ENCODE results near the gene TNFRSF13B.
A peak's percentile ranks its signal among the peaks of the same experiment; 100 is the strongest.

The TNFRSF13B gene

DNA sequence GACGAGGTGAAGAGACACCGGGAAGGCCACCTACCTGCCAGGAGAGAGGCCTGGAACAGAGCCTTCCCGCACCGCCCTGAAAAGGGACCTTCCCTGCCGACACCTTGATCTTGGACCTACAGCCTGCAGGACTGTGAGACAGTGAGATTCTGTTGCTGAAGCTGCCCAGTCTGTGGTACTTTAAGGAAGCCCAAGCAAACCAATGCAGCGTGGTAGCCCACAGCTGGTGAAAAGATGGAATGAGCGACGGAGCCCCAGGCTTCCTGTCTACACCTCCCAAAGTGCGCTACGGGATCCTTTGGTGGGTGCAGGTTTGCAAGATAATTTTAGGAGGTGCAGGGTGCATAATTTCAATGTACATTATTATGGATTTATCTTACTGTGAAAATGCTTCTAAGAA, 33.9 kb downstream of the TNFRSF13B start:
- peak; percentile 32 for DNase-seq (ENCODE audit: low spot score)

DNA sequence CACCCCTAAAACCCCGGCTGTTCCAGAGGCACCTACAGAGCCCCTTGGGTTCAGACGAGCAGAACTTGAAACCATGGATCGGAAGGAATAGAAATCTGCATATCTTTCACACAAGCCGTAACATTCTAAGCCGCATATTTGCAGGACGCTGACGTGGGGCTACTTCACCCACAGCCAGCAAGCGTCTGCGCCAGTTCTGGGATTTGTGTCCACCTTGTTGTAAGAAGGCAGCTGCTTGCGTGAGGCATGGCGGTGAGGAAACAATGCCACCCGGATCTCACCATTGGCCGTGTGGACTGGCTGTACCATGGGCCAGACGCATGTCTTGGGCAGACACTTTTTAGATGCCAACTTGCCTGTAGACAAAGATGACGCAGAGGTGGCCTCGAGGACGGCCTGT, 34.5 kb downstream of the TNFRSF13B start:
- DNase-seq (ENCODE audit: low spot score), result peak; percentile 37

DNA sequence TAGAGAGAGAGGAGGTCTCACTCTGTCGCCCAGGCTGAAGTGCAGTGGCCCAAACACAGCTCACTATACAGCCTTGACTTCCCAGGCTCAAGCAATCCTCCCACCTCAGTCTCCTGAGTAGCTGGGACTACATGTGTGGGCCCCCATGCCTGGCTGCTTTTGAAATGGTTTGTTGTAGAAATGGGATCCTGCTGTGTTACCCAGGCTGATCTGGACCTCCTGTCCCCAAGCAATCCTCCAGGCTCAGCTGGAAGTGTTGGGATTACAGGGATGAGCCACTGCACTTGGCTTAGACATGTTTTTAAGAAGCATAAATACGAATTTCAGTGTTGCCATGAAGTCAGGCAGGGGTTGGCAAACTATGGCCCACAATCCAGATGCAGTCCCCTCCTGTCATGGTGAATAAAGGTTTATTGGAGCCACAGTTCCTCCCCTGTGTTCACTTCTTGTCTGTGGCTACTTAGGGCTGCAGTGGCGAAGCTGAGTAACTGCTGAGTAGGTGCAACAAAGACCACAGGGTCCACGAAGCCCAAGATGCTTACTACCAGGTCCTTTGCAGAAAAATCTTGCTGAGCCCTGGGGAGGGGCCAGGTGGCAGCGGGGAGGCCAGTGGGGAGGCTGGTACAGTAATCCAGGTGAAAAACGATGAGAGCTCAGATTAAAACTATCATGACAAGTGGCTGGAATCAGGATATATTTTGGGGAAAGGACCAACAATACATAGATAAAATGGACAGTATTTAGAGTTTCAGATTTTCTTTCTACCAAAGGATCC, 35.2 kb downstream of the TNFRSF13B start:
- peak; percentile 41 for DNase-seq (ENCODE audit: low spot score)

DNA sequence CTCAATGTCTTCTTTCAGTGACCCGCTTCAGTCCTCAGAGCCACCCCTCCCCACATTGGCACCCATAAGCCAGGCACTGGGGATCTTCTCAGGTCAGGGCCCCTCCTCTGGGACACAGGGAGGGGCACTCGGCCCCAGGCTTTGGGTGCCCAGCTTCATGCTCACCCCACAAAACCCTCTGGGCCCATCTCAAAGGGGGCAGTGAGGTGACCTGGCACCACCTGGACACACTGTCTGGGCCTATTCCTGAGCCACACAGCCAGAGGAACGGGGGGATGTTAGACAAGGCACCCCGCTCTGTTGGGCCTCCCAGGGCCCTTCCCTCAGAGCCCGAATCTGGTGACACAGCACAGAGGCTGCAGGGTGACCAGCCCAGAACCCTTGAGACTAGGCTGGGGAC, 36.1 kb downstream of the TNFRSF13B start:
- DNase-seq (ENCODE audit: low spot score), result peak; percentile 39

DNA sequence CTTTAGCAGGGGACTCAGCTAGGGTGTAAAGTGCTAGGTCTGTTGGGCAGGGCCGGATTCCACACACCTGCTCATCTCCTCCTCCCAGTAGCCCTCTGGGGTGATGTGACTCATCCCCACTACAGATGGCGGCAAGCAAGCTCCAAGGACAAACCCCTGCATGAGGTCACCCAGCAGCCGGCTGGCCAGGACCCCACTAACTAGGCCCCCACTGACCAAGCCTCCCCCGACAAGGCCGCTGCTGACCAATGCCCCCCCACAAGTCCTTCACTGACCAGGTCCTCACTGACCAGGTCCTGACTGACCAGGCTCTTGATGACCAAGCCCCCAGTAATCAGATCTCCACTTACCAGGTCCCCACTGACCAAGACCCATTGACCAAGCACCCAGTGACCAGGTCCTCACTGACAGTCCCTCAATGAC, 36.7 kb downstream of the TNFRSF13B start:
- no peak for DNase-seq (ENCODE audit: low spot score)

DNA sequence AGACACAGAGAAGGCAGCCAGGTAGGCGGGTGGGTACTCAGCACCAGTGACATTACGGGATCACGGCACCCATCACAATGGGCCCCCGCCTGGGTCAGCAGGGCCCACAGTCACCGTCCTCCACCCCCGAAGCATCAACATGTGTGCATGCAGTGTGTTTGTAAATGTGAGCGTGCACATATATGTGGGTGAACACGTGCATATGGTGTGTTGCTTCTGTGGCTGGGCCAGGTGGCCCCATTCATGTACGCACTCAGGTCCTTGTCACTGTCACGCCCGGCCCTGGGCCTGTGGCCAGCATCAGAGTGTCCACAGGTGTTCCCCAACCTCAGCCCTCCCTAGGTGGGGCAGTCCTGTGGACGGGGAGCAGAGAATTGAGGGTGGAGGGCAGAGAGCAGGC, 37.1 kb downstream of the TNFRSF13B start:
- DNase-seq (ENCODE audit: low spot score), result no peak

DNA sequence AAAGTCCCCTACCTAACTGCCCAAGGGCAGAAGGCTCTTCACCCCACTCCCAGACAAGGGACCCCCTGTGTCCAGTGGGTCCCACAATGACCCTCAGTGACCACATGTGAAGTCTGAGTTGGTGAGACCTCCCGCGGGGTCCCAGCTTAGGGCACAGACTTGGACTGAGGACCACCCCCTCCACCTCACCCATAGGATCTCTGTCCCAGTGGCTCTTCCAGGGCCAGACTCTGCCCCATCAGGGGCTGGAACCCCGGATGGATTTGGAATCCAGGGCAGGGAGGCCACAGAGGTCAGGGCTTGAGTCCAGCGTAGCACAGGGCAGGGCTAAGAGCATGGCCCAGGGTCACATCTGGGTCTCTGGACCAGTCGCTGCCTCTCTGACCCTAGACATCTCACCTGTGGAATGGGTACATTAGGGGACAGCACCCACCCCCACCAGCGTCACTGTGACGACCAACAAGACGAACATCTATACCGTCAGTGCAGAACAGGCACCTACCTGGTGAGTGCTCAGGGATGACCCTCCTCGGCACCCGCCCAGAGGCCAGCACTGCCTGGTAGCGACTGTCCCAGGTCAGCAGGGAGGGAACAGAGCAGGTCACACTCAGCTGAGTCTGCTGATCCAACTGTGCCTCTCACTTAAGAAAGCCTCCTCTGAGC, 37.7 kb downstream of the TNFRSF13B start:
- no peak for DNase-seq (ENCODE audit: low spot score)

DNA sequence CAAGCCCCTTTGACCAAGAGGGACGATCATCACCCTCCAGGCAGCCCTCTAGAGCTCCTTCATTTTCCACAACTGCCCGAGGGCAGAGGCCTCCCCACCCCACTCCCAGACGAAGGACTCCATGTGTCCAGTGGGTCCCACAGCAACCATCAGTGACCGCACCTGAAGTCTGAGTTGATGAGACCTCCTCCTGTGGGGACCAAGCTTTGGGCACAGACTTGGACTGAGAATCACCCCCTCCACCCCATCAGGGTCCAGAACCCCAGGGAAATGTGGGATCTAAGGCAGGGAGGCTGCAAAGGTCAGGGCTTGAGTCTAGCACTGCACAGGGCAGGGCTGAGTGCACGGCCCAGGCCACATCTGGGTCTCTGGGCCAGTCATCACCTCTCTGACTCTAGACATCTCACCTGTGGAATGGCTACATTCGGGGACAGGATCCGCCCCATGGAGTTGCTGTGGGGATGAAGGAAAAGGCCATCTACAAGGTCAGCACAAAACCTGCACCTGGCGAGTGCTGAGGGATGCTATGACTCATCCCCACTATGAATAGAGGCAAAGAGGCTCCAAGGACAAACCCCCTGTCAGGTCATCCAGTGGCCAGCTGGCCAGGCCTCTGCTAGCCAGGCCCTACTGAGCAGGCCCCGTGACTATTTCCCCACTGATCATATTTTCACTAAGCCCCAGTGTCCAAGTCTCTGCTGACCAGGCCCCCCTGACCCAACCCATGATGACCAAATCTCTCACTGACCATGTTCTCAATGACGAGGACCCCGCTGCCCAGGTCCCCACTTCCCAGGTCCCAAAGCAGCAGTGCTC, 38.4 kb downstream of the TNFRSF13B start:
- no peak for DNase-seq (ENCODE audit: low spot score)

DNA sequence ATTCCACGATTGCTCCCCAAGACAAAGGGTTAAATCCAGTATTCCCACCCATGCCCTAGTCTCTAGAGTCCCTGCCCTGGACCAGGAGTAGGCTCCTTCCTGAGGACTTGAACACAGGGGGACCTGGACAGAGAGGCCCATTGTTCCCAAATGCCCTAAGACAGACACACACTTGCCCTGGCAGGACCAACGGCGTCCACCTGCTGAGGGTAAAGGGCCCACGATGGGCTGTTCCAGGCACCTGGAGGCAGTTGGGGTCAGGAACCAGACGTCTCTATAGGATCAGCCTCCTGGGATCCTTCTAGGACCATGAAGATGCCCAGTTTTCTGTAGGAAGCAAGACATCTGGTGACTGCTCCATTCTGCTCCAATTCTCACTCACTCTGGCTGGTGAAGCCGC, 39.3 kb downstream of the TNFRSF13B start:
- no peak for DNase-seq (ENCODE audit: low spot score)

DNA sequence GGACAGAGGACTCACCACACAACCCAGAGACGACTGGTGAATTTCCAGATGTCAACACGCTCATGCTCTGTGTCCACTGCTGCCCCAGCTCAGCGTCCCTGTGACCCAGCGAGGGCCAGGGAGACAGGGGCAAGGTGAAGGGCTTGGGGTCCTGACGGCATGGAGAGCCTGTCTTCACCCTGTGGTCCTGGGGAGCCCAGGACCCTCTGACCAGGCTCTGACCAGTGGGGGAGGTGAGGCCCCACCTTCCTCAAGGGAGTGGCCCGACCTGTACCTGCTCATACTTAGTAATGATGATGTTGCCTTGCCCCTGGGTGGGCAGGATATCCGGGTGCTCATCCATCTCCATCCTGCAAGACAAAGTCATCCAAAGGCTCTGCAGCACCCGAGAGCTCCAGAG, 39.8 kb downstream of the TNFRSF13B start:
- no peak for DNase-seq (ENCODE audit: low spot score)

DNA sequence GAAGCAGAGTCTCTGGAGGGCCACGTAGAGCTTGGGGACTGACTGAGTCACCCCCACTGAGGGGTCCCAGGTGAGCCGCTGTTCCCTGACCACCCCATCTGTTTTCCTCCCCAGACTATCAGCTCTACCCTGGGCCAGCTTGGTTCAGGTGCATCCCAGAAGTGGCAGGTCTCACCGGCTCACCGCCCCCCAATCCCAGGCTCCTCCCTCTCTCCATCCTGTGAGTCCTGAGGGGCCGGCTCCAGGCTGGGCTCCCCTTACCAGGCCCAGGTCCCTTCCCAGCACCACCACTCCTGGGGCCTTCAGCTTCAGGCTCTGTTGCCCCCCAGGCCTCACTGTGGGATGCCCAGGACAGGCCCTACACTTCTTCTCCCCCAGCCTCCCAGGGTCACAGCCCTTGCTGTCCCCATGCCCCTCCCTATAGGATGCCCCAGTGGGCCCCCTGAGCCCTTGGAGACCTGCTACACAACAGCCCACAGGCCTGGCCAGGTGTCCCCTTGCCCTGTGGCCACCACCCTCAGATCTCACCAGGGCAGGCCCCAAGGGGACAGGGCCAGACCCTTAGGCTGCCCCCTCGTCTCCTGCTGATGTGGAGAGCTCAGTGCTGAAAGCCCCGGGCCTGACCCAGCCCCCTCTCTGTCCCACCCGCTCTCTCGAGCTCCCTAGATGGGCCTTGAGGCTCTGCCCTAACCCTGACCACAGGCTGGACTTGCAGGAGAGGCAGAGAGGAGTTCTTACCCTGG, 40.4 kb downstream of the TNFRSF13B start:
- no peak for DNase-seq (ENCODE audit: low spot score)

DNA sequence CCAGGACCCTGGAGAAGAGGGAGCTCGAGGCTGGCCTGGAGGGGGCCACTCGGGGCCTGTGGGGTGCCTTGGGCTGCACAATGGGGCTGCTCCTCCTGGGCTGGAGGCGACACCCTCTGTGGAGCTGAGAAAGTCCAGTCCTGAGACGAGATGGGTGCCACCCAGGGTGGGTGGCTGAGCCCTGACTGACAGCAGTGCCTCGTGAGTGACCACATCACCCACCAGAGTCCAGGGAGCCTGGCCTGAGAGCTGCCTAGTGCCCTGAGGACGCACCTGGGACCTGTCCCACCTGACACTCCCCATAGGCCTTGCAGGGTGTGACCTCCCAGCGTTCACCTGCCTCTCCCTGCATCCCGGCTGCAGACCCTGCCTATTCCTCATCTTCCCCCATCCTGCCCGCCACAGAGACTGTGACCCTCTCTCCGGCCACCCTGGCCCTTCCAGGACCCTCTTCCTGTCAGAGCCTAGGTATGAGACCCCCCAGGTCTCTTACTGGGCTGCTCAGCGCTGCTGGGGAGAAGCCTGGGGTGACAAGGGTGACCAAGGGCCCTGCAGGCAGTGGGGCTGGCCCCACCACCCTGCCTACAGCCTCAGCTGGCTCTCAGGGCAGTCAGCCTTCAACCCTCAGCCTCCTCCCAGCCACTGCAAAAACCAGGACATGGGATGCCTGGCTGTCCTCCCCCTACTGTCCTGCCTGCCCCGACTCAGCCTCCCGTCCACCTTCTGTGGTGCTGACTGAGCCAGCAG, 41.2 kb downstream of the TNFRSF13B start:
- no peak for DNase-seq (ENCODE audit: low spot score)

DNA sequence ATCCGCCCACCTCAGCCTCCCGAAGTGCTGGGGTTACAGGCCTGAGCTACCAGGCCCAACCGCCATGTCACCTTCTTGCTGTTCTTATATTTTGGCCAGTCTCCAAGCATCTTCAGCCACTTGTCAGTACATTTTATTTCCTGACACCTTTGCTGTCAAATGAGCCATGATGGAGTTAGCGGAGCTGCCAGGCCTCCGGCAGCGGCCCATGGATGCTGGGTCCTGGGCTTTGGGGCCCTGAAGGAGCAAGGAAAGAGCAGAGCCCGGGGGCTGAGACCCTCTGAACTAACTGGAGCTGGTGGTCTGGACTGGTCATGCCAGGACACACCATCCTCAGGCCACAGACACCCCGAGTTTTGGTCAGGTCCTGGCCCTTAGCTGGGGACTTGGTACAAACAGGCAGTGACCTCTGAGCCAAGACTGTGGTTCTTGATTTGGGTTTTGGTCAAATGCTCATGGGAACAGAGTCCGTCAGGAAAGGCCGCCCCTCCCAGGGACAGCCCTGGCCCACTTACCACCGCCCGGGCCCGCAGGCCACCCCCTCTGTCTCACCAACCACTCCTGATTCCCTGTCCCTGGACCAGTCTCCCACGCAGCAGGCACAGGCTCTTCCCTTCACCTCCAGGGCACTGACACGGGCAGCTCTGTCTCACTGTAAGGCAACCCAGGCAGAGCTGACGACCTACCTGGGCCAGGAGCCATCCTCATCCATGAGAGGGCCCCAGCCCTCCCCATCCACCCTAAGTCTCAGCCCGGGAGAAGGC, 42.0 kb downstream of the TNFRSF13B start:
- DNase-seq (ENCODE audit: low spot score), result no peak

DNA sequence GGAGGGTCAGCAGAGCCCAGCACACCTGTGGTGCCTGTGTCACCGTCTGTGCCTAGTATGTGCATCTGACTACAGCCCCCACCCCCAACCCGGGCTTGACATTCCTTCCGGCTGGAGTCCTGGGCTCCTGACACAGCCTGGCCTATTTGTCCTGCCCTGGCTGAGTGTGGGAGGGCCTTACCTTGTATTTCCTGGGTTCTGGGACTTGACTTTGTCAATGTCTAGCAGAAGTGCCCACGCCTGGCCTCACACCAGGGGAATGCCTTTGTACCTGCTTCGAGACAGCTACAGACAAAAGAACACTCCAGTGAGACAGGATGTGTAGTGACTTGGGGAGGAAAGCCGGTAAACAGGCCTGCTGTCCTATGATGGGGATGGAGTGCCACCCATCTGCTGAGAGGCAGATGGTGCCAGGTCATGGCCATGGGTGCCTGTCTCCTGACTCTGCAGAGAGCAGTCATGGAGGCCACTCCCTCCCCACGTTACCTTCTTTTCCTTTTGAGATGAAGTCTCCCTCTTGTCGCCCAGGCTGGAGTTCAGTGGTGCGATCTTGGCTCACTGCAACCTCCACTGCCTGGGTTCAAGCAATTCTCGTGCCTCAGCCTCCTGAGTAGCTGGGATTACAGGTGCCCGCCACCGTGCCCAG, 42.8 kb downstream of the TNFRSF13B start:
- DNase-seq (ENCODE audit: low spot score), result no peak

DNA sequence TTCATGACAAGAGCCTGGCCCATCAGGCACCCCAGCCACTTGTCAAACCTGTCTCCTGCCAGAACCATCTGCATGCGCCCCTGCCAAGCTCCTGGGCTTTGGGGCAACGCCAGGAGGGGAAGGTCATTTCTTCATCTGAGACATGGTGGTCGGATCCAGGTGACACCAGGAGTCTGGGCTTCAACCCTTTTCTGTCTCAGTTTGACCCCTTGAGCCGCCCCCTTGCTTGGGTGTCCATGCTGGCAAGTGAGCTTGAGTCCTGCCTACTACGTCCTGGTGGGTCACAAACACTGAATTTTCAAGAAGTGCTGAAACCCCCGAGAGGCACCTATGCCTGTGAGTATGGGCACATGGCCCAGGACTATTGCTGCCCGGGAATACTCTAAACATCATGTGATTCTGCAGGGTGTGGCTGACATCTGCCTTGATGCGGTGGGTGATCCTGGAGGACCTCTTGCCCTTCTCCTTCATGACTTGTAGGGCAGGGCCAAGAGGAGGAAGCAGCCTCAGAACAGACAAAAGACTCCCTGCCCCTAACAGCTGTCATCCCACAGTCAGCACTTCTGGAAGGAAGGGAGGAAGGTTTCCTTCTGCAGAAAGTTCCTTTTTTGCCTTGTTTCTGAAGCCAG, 43.4 kb downstream of the TNFRSF13B start:
- no peak for DNase-seq (ENCODE audit: low spot score)

DNA sequence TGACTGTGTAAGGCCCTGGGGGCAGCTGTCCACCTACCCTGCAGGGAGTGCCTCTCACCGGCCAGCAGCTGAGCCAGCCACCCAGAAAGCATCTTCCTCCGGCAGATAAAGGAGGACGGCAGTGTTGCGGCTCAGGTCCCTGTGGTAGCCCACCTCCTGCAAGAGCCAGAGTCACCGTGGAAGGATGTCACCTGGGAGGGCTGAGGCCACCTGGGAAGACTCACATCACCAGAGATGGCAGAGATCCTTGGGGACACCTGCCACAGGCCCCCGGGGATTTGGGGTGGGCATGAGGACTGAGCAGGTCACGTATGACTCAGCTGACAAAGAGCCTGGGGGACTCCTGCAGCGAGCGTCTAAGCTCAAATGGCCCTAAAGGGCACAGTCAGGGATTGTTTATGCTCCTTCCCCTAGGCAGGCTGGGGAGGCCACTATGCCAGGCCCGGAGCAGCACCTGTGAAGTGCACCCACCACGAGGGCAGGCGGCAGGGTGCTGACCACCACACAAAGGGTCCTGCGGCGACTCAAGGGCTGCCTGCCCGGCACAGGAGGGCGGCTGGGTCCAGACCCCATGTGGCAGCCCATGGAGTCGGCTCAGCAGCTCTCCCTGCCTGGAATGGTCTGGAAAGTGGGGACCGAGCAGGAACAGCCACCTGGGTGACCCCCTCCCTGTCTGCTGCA, 44.1 kb downstream of the TNFRSF13B start:
- no peak for DNase-seq (ENCODE audit: low spot score)

DNA sequence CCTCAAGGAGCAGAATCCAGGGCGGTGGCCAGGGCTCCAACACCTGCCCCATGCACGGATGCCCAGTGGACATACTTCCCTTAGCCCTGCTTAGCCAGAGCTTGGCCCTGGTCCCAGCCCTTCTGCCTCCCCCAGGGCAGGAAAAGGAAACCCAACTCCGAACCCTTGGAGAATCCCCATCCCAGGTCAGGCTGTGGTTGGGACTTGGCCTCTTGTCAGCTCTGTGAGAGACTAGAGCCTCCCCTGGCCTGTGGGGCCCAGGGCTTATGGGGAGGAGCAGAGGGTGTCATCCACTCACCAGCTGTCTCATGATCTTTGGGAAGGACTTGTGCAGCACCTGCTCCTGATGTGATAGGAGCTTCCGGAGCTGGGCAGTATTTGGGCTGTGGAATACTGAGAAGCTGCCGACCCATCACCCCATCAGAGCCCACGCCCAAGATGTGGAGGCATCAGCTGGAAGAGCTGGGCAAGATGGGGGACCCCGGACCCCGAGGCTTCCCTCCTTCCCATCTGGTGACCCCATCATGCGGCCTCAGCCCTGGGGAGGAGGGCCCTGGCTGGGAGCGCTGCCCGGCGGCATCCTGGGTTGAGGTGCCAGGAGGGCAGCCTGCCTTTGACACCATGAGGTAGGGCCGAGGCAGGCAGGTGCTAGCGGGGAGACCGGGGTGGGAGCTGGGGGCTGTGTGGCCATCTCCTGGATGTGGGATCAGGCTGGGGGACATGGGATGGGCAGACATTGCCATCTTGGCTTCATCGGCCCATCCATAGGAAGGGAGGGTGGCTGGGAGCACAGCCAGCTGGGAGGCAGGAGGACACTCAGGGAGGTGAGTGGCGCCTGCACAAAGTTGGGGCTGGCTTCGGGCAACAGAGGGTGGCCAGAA, 45.1 kb downstream of the TNFRSF13B start:
- DNase-seq (ENCODE audit: low spot score), result no peak

DNA sequence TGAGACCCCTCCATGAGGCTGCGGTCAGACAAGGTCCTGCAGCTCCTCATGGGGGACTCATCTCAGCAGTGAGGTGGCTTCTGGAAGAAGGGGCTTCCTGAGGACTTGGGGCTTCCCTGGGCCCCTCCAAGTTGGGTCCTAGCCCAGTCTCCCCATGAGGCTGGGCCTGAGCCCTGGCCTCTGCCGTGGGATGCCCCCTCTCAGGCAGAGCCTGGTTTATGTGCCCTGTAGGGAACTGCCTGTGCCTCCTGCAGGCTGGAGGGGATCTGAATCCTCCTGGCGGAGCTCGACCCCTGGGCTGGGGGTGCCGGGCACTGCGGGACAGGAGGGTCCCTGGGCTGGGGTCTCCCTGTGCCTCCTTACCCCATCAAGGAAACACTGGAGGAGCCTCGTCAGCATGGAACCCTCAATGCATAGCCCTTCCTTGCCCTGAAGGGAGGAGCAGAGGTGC, 45.8 kb downstream of the TNFRSF13B start:
- DNase-seq (ENCODE audit: low spot score), result no peak

Data from ecto neural progenitor cell (in vitro differentiated cells).